K562 (cell line): ENCODE results near the gene KIRREL1. TPM values are rescaled to one million over a fixed set of nuclear protein-coding genes. Genes with fewer than 3 reads are reported as not detected.

Experiments
- ASH1L ChIP-seq: fragments of 450-650 bp; IDR thresholded peaks from 2 replicates; pipeline ENCODE4 v1.6.1; 2018; ENCODE audit warnings: borderline replicate concordance, mild to moderate bottlenecking, low read depth; ENCODE audit not compliant: partially characterized antibody
- CBFA2T3 ChIP-seq: fragments of 450-650 bp; IDR thresholded peaks from 2 replicates; pipeline ENCODE4 v1.6.1; 2017
- CEBPG ChIP-seq, 3 experiments: fragments of 200-800 bp in 1 of 3; sonication (Bioruptor generic) in 1 of 3; sonication (generic) in 1 of 3; formaldehyde crosslinking in 1 of 3; IDR thresholded peaks in 2 of 3; conservative IDR thresholded peaks in 1 of 3; 2 replicates each; pipeline versions ENCODE4 v1.6.1 to v1.8.0; 2016 to 2022; ENCODE audit warnings: missing compliant biosample characterization in 2 of 3, missing genetic modification characterization in 2 of 3, mild to moderate bottlenecking in 1 of 3, missing genetic modification reagents in 1 of 3
- ETS2 ChIP-seq: IDR thresholded peaks from 2 replicates; pipeline ENCODE4 v1.6.1; 2016; ENCODE audit warnings: borderline replicate concordance, missing genetic modification characterization, mild to moderate bottlenecking, moderate library complexity, missing compliant biosample characterization; ENCODE audit not compliant: poor library complexity, severe bottlenecking
- FUS ChIP-seq: fragments of 200-400 bp; formaldehyde crosslinking; optimal IDR thresholded peaks from 2 replicates; pipeline ENCODE3; 2017; ENCODE audit warnings: low read depth, low read length
- HCFC1 ChIP-seq: IDR thresholded peaks from 2 replicates; pipeline ENCODE4 v1.6.1; 2012; ENCODE audit warnings: low read depth, low read length, improper control_type of control experiment
- HDGF ChIP-seq: fragments of 450-650 bp; IDR thresholded peaks from 2 replicates; pipeline ENCODE4 v1.6.1; 2016
- KDM1A ChIP-seq, 2 experiments: fragments of 450-650 bp; IDR thresholded peaks; 2 replicates each; pipeline ENCODE4 v1.6.1; 2016; ENCODE audit warnings: mild to moderate bottlenecking in 2 of 2
- MTA2 ChIP-seq: fragments of 450-650 bp; IDR thresholded peaks from 2 replicates; pipeline ENCODE4 v1.6.1; 2016; ENCODE audit warnings: low read depth
- PBX2 ChIP-seq, 2 experiments: IDR thresholded peaks in 1 of 2; conservative IDR thresholded peaks in 1 of 2; 2 replicates each; pipeline ENCODE4 v1.6.1; 2016; ENCODE audit warnings: low read depth in 2 of 2, mild to moderate bottlenecking in 1 of 2, missing compliant biosample characterization in 1 of 2, missing genetic modification characterization in 1 of 2, moderate library complexity in 1 of 2
- PKNOX1 ChIP-seq: fragments of 450-650 bp; IDR thresholded peaks from 2 replicates; pipeline ENCODE4 v1.6.1; 2016
- SMAD4 ChIP-seq: fragments of 250-450 bp; sonication (Bioruptor Pico); conservative IDR thresholded peaks from 2 replicates; pipeline ENCODE4 v1.8.0; 2021; ENCODE audit warnings: inconsistent platforms, mild to moderate bottlenecking, moderate library complexity
- U2AF2 ChIP-seq: fragments of 200-400 bp; formaldehyde crosslinking; optimal IDR thresholded peaks from 2 replicates; pipeline ENCODE3; 2017; ENCODE audit warnings: low read depth, mild to moderate bottlenecking, low read length
- YBX1 ChIP-seq: fragments of 450-650 bp; IDR thresholded peaks from 2 replicates; pipeline ENCODE4 v1.7.1; 2016; ENCODE audit warnings: mild to moderate bottlenecking
- ZBTB26 ChIP-seq: fragments of 450-650 bp; formaldehyde crosslinking; IDR thresholded peaks from 2 replicates; pipeline ENCODE4 v1.4.0; 2022; ENCODE audit warnings: missing genetic modification characterization
- ZFP1 ChIP-seq: fragments of 450-650 bp; formaldehyde crosslinking; IDR thresholded peaks from 2 replicates; pipeline ENCODE4 v1.4.0; 2020; ENCODE audit warnings: mild to moderate bottlenecking, mixed read lengths
- ZKSCAN1 ChIP-seq: fragments of 150-350 bp; IDR thresholded peaks from 2 replicates; pipeline ENCODE4 v1.6.1; 2016; ENCODE audit warnings: low read depth, low read length
- ZNF512 ChIP-seq: IDR thresholded peaks from 2 replicates; pipeline ENCODE4 v1.6.1; 2016; ENCODE audit warnings: missing genetic modification characterization, missing compliant biosample characterization
- ZNF740 ChIP-seq, 3 experiments: fragments of 200-800 bp in 1 of 3; sonication (Bioruptor generic) in 1 of 3; sonication (generic) in 1 of 3; formaldehyde crosslinking in 1 of 3; IDR thresholded peaks; 2 replicates each; pipeline versions ENCODE4 v1.6.1 to v1.8.0; 2016 to 2022; ENCODE audit warnings: mild to moderate bottlenecking in 2 of 3, missing compliant biosample characterization in 2 of 3, missing genetic modification characterization in 2 of 3, missing genetic modification reagents in 1 of 3
- polyA plus RNA-seq, 8 experiments: library from polyadenylated mRNA; depleted of rRNA in 4 of 8; stranded (reverse) in 5 of 8; unstranded in 3 of 8; fragments of >200 nt; fragmentation: Nextera tagmentation in 2 of 8; fragmentation: Illumina TruSeq in 1 of 8; extraction: Ambion mirVana in 2 of 8; extraction: Trizol in 1 of 8; gene quantifications; 2 replicates each; pipeline versions ENCODE4 v1.2.1 to v1.2.3, GENCODE V29; 2011 to 2014; ENCODE audit warnings: inconsistent platforms in 1 of 8, missing spikeins in 1 of 8
- total RNA-seq, 7 experiments: library from RNA; depleted of rRNA in 6 of 7; stranded (reverse); fragments of >200 nt in 6 of 7; fragmentation: Illumina TruSeq in 2 of 7; extraction: Trizol in 2 of 7; gene quantifications; 2 replicates each; pipeline versions ENCODE4 v1.2.1 to v1.2.3, GENCODE V29; 2011 to 2021; ENCODE audit warnings: low replicate concordance in 1 of 7

KIRREL1 gene
- total and polyA plus RNA-seq, 9 of the 15 experiments (the other 6 are each of a cell fraction or from before 2014, with no cell fraction given) = under 0.01 to 0.22 (median 0.03) TPM; not detected in 3

- peak; percentile 57; the same call in 1 of the 2 replicates for TF ChIP-seq PKNOX1
- TF ChIP-seq CEBPG (CRISPR knock-in tag; IDR thresholded peaks at IDR 0.05) = no peak
- TF ChIP-seq CEBPG (tag; conservative IDR thresholded peaks at IDR 0.05 in 1 of 2, IDR thresholded peaks at IDR 0.05 in 1 of 2) = no peak
- TF ChIP-seq PBX2 (CRISPR knock-in tag; IDR thresholded peaks at IDR 0.05; ENCODE audit: low read depth) = no peak
- TF ChIP-seq PBX2 (tag; conservative IDR thresholded peaks at IDR 0.05; ENCODE audit: low read depth) = peak; percentile 46
- no peak for TF ChIP-seq YBX1
- no peak for TF ChIP-seq ZNF740 (CRISPR knock-in tag; IDR thresholded peaks at IDR 0.05)
- no peak for TF ChIP-seq ZNF740 (tag; IDR thresholded peaks at IDR 0.05)
- TF ChIP-seq MTA2 = no peak
- no peak for TF ChIP-seq ZKSCAN1
- TF ChIP-seq ASH1L = no peak
- TF ChIP-seq ZFP1 (CRISPR knock-in tag) = no peak
- TF ChIP-seq ZBTB26 = no peak
- TF ChIP-seq HCFC1 = no peak
- no peak for TF ChIP-seq ZNF512 (tag)
- TF ChIP-seq ETS2 (tag) = no peak
- no peak for TF ChIP-seq HDGF
- TF ChIP-seq CBFA2T3 = peak; percentile 23
- TF ChIP-seq SMAD4 (CRISPR knock-in tag) = no peak
- no peak for TF ChIP-seq FUS
- no peak for TF ChIP-seq U2AF2
- TF ChIP-seq KDM1A (IDR thresholded peaks at IDR 0.05) = no peak
These were observed 123.1 kb downstream of the KIRREL1 start (continued) for GRCh38 chr1:158116311-158117167.
